Esophagus squamous epithelium (tissue), 4 donors: ENCODE measurements around the gene INKA2.

Source experiments
- CTCF ChIP-seq, 6 experiments: fragments of 450-650 bp in 4 of 6; fragments of 200-600 bp in 2 of 6; sonication (generic) in 2 of 6; IDR thresholded peaks; one replicate each; pipeline ENCODE4 v1.5.1; 2016 to 2019; ENCODE audit warnings: antibody characterized with exemption in 6 of 6, mild to moderate bottlenecking in 4 of 6, moderate library complexity in 4 of 6
- POLR2A ChIP-seq, 4 donors: fragments of 450-650 bp; IDR thresholded peaks; one replicate each; pipeline ENCODE4 v1.6.1; 2017; ENCODE audit warnings: antibody characterized with exemption in 4 of 4, mild to moderate bottlenecking in 4 of 4, moderate library complexity in 3 of 4

- no peak for TF ChIP-seq CTCF (IDR thresholded peaks at IDR 0.05)
- no peak for TF ChIP-seq POLR2A (IDR thresholded peaks at IDR 0.05)
Observed at GRCh38 chr1:111719674-111720132, 19.5 kb downstream of the INKA2 start.
